ENCODE measurements around the gene GSTP1. TPM values are rescaled to one million over a fixed set of nuclear protein-coding genes. Genes with fewer than 3 reads are reported as not detected.

GSTP1 gene
- polyA plus RNA-seq, 1 donor (not counting 4 experiments of a cell fraction or from before 2014, with no cell fraction given), result 1,575 TPM

DNA sequence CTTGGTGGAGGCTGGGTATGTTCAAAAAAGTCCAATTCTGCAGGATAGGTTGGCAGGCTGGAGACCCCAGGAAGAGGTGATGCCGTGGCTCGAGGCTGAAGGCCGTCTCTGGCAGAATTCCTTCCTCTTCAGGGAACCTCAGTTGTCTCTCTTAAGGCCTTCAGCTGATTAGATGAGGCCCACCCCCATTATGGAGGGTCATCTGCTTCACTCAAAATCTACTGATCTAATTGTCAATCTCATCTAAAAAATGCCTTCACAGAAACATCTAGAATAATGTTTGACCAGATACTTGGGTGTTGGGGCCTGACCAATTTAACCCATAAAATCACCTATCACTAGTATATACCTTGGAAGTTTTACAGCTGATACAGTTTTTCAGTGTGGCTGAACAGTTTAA lies 27.4 kb upstream of the GSTP1 start:
- DNase-seq (ENCODE audit: low read depth, low spot score) (no peak), FAIRE-seq (no peak)
- Histone ChIP-seq H3K4me3 (ENCODE audit: control insufficient read depth in 2 of 3, extremely low read depth in 1 of 3, insufficient read depth in 2 of 3, low read depth in 1 of 3, low read length in 3 of 3) (no peak overlapping the region), H3K36me3 (ENCODE audit: control insufficient read depth in 2 of 2, extremely low read depth in 1 of 2, insufficient read depth in 2 of 2, low read length in 2 of 2) (no peaks in the 10 kb centered on the region), H3K4me2 (ENCODE audit: control insufficient read depth, extremely low read depth, insufficient read depth, low read depth, low read length) (no peak overlapping the region), H3K9me3 (ENCODE audit: control insufficient read depth, low read depth, low read length) (peaks cover 4% of the 10 kb centered on the region), H3K27me3 (ENCODE audit: control insufficient read depth, extremely low read depth, insufficient read depth, low read length) (no peaks in the 10 kb centered on the region), H3K79me2 (ENCODE audit: control insufficient read depth, insufficient read depth, low read length) (no peaks in the 10 kb centered on the region), H2AFZ (ENCODE audit: control insufficient read depth, low read length) (no peak overlapping the region), H3K4me1 (ENCODE audit: control insufficient read depth, extremely low read depth, insufficient read depth, low read length) (peaks cover 3% of the 10 kb centered on the region), H4K20me1 (ENCODE audit: control insufficient read depth, extremely low read depth, insufficient read depth, low read length) (no peaks in the 10 kb centered on the region), H3K9ac (ENCODE audit: control insufficient read depth, extremely low read depth, insufficient read depth, low read length) (no peak overlapping the region), H3K9me1 (ENCODE audit: control insufficient read depth, extremely low read depth, insufficient read depth, low read length) (no peaks in the 10 kb centered on the region), H3K27ac (ENCODE audit: control insufficient read depth, insufficient read depth, low read length) (no peak overlapping the region)
- TF ChIP-seq, protein P1, sequence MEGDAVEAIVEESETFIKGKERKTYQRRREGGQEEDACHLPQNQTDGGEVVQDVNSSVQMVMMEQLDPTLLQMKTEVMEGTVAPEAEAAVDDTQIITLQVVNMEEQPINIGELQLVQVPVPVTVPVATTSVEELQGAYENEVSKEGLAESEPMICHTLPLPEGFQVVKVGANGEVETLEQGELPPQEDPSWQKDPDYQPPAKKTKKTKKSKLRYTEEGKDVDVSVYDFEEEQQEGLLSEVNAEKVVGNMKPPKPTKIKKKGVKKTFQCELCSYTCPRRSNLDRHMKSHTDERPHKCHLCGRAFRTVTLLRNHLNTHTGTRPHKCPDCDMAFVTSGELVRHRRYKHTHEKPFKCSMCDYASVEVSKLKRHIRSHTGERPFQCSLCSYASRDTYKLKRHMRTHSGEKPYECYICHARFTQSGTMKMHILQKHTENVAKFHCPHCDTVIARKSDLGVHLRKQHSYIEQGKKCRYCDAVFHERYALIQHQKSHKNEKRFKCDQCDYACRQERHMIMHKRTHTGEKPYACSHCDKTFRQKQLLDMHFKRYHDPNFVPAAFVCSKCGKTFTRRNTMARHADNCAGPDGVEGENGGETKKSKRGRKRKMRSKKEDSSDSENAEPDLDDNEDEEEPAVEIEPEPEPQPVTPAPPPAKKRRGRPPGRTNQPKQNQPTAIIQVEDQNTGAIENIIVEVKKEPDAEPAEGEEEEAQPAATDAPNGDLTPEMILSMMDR (optimal IDR thresholded peaks at IDR 0.05 in 1 of 3, IDR thresholded peaks at IDR 0.05 in 1 of 3, conservative IDR thresholded peaks at IDR 0.05 in 1 of 3; ENCODE audit: extremely low read depth in 1 of 3, insufficient read depth in 2 of 3, low read length in 3 of 3), result no peak
- TF ChIP-seq EZH2 (IDR thresholded peaks at IDR 0.05; ENCODE audit: low read length), result no peak
- dilution Hi-C loops (cut with MboI; ENCODE audit: extremely low pct_ligation_motif_present, low sequenced_read_pairs), result no loop called here

- peaks cover 11% of the 10 kb centered on the region for H3K4me1 ChIP-seq (ENCODE audit: control insufficient read depth, extremely low read depth, insufficient read depth, low read length)
- dilution Hi-C loops (cut with MboI; ENCODE audit: extremely low pct_ligation_motif_present, low sequenced_read_pairs), result no loop called here
Observed at GRCh38 chr11:67558084-67558772, 25.4 kb upstream of the GSTP1 start.

More at GRCh38 chr11:67558084-67558772, 25.4 kb upstream of the GSTP1 start:
- no peak overlapping the region for H3K9ac ChIP-seq (ENCODE audit: control insufficient read depth, extremely low read depth, insufficient read depth, low read length)
- H4K20me1 ChIP-seq (ENCODE audit: control insufficient read depth, extremely low read depth, insufficient read depth, low read length), result no peaks in the 10 kb centered on the region
- no peaks in the 10 kb centered on the region for H3K27me3 ChIP-seq (ENCODE audit: control insufficient read depth, extremely low read depth, insufficient read depth, low read length)
- DNase-seq (ENCODE audit: low read depth, low spot score) (no peak), FAIRE-seq (no peak)
- no peaks in the 10 kb centered on the region for H3K9me3 ChIP-seq (ENCODE audit: control insufficient read depth, low read depth, low read length)
- no peak overlapping the region for H3K4me3 ChIP-seq (ENCODE audit: control insufficient read depth in 2 of 3, extremely low read depth in 1 of 3, insufficient read depth in 2 of 3, low read depth in 1 of 3, low read length in 3 of 3)
- H3K9me1 ChIP-seq (ENCODE audit: control insufficient read depth, extremely low read depth, insufficient read depth, low read length), result no peaks in the 10 kb centered on the region
- no peak overlapping the region for H3K27ac ChIP-seq (ENCODE audit: control insufficient read depth, insufficient read depth, low read length)
- no peaks in the 10 kb centered on the region for H3K79me2 ChIP-seq (ENCODE audit: control insufficient read depth, insufficient read depth, low read length)
- no peak for TF ChIP-seq EZH2 (IDR thresholded peaks at IDR 0.05; ENCODE audit: low read length)
- TF ChIP-seq, protein P1 (optimal IDR thresholded peaks at IDR 0.05 in 1 of 3, IDR thresholded peaks at IDR 0.05 in 1 of 3, conservative IDR thresholded peaks at IDR 0.05 in 1 of 3; ENCODE audit: extremely low read depth in 1 of 3, insufficient read depth in 2 of 3, low read length in 3 of 3), result no peak
- peak overlapping the region; percentile 51 for H3K4me2 ChIP-seq (ENCODE audit: control insufficient read depth, extremely low read depth, insufficient read depth, low read depth, low read length)
- H3K36me3 ChIP-seq (ENCODE audit: control insufficient read depth in 2 of 2, extremely low read depth in 1 of 2, insufficient read depth in 2 of 2, low read length in 2 of 2), result no peaks in the 10 kb centered on the region
- H2AFZ ChIP-seq (ENCODE audit: control insufficient read depth, low read length), result peak overlapping the region; percentile 74

Data from keratinocyte (primary cell).